H1 (cell line): Measurements from ENCODE around the gene GNA12. TPM values are rescaled to one million over a fixed set of nuclear protein-coding genes. Genes with fewer than 3 reads are reported as not detected.

Experiments
- CEBPB ChIP-seq: IDR thresholded peaks from 2 replicates; pipeline ENCODE4 v1.6.1; 2012; ENCODE audit warnings: low read depth, low read length
- CHD7 ChIP-seq: fragments of 300-600 bp; sonication (generic); IDR thresholded peaks from 2 replicates; pipeline ENCODE4 v1.7.1; 2012; ENCODE audit warnings: low read length, moderate library complexity, mild to moderate bottlenecking, inconsistent platforms; ENCODE audit not compliant: insufficient replicate concordance
- CREB1 ChIP-seq: IDR thresholded peaks from 2 replicates; pipeline ENCODE4 v1.6.1; 2012; ENCODE audit warnings: inconsistent platforms
- CTBP2 ChIP-seq: IDR thresholded peaks from 2 replicates; pipeline ENCODE4 v1.7.0; 2011; ENCODE audit warnings: borderline replicate concordance, mild to moderate bottlenecking, moderate library complexity, mixed read lengths, low read length; ENCODE audit not compliant: insufficient read depth, insufficient read length
- GTF2F1 ChIP-seq: IDR thresholded peaks from 2 replicates; pipeline ENCODE4 v1.6.1; 2012; ENCODE audit warnings: low read depth, low read length, improper control_type of control experiment, borderline replicate concordance
- HDAC2 ChIP-seq, 2 experiments: fragments of 300-600 bp in 1 of 2; sonication (generic) in 1 of 2; IDR thresholded peaks; 2 replicates each; pipeline ENCODE4 v1.6.1; 2011 to 2012; ENCODE audit warnings: low read depth in 2 of 2, low read length in 2 of 2, mild to moderate bottlenecking in 2 of 2, moderate library complexity in 2 of 2, borderline replicate concordance in 1 of 2, inconsistent platforms in 1 of 2
- KDM1A ChIP-seq: fragments of 200-600, 300-600 bp; sonication (generic); IDR thresholded peaks from 2 replicates; pipeline ENCODE4 v1.7.1; 2016; ENCODE audit warnings: mild to moderate bottlenecking, low read length, borderline replicate concordance
- SP1 ChIP-seq: IDR thresholded peaks from 2 replicates; pipeline ENCODE4 v1.6.1; 2011; ENCODE audit warnings: low read depth, low read length
- polyA plus RNA-seq, 7 experiments: library from polyadenylated mRNA; depleted of rRNA in 3 of 7; stranded (reverse) in 5 of 7; unstranded in 2 of 7; fragments of >200 nt in 5 of 7; fragments of 200-250 nt in 2 of 7; gene quantifications; 1 replicate in 5 of 7; 2 replicates in 1 of 7; 4 replicates in 1 of 7; pipeline versions ENCODE4 v1.2.1 to v1.2.3, GENCODE V29; 2011 to 2013; ENCODE audit warnings: missing spikeins in 2 of 7, mixed read lengths in 2 of 7
- total RNA-seq: library from RNA; stranded (reverse); fragmentation: NEBNext Ultra II Directional; extraction: Animal tissue kit (Norgen Biotek cat#: 25700); gene quantifications from 2 replicates; pipeline ENCODE4 v1.2.1, GENCODE V29; 2021

GNA12 gene
- total and polyA plus RNA-seq, 2 of the 8 experiments (the other 6 are each of a cell fraction or from before 2014, with no cell fraction given), result 96.5 to 109 TPM

GRCh38 chr7:2870471-2870931 lies 26.4 kb upstream of the GNA12 start (continued):
- TF ChIP-seq CHD7 (no peak), GTF2F1 (no peak), KDM1A (no peak), HDAC2 (IDR thresholded peaks at IDR 0.05; ENCODE audit: borderline replicate concordance in 1 of 2, low read depth in 2 of 2, low read length in 2 of 2) (no peak), CEBPB (no peak), CREB1 (no peak), SP1 (no peak), CTBP2 (no peak)
